ENCODE data around the gene ARHGAP10.

DNA sequence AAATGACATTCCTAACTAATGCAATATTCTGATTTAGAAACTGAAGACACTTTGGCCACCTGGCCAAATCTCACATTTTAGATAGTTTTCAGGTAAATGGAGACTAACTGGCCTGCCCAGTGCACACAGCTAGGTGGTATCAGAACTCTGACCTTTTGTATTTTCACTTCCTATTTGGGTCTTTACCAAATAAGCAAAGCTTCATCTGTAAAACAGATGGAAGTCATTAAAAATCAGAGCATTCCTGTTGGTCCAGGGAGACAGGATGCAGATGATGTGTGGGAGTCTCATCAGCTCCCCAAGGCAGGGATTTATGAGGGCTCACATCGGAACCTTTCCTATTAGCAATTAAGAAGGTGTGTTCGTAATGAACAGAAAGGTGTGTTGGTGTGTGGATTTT lies 57.7 kb downstream of the ARHGAP10 start:
- TF ChIP-seq, protein P1, sequence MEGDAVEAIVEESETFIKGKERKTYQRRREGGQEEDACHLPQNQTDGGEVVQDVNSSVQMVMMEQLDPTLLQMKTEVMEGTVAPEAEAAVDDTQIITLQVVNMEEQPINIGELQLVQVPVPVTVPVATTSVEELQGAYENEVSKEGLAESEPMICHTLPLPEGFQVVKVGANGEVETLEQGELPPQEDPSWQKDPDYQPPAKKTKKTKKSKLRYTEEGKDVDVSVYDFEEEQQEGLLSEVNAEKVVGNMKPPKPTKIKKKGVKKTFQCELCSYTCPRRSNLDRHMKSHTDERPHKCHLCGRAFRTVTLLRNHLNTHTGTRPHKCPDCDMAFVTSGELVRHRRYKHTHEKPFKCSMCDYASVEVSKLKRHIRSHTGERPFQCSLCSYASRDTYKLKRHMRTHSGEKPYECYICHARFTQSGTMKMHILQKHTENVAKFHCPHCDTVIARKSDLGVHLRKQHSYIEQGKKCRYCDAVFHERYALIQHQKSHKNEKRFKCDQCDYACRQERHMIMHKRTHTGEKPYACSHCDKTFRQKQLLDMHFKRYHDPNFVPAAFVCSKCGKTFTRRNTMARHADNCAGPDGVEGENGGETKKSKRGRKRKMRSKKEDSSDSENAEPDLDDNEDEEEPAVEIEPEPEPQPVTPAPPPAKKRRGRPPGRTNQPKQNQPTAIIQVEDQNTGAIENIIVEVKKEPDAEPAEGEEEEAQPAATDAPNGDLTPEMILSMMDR (IDR thresholded peaks at IDR 0.05; ENCODE audit: insufficient read depth, low read depth, low read length) = no peak
- TF ChIP-seq EZH2 (IDR thresholded peaks at IDR 0.05; ENCODE audit: insufficient read depth, low read length) = no peak

Measured in astrocyte (in vitro differentiated cells and primary cell).